K562 (cell line): ENCODE measurements around the gene CALM1. TPM values are rescaled to one million over a fixed set of nuclear protein-coding genes. Genes with fewer than 3 reads are reported as not detected.

Experiments
- BCL6 ChIP-seq: fragments of 250-450 bp; sonication (Bioruptor Pico); IDR thresholded peaks from 2 replicates; pipeline ENCODE4 v1.4.0; 2020
- BRD4 ChIP-seq: fragments of 200-600 bp; sonication (generic); IDR thresholded peaks from 2 replicates; pipeline ENCODE4 v1.6.1; 2017; ENCODE audit warnings: inconsistent platforms
- CCAR2 ChIP-seq: fragments of 200-400 bp; formaldehyde crosslinking; IDR thresholded peaks from 2 replicates; pipeline ENCODE4 v1.6.1; 2017; ENCODE audit warnings: mild to moderate bottlenecking, low read depth, low read length
- CREM ChIP-seq: IDR thresholded peaks from 2 replicates; pipeline ENCODE4 v1.6.1; 2014; ENCODE audit warnings: antibody characterized with exemption, low read depth
- KLF6 ChIP-seq: fragments of 250-450 bp; sonication (Bioruptor Pico); IDR thresholded peaks from 2 replicates; pipeline ENCODE4 v1.4.0; 2020; ENCODE audit warnings: mild to moderate bottlenecking, moderate library complexity, borderline replicate concordance
- RBBP5 ChIP-seq: fragments of 200-600 bp; sonication (generic); IDR thresholded peaks from 2 replicates; pipeline ENCODE4 v1.6.1; 2012; ENCODE audit warnings: borderline replicate concordance, mild to moderate bottlenecking, low read length, control low read depth, inconsistent platforms; ENCODE audit not compliant: insufficient read depth, poor library complexity, severe bottlenecking
- SMAD2 ChIP-seq: fragments of 150-350 bp; IDR thresholded peaks from 2 replicates; pipeline ENCODE4 v1.6.1; 2014; ENCODE audit warnings: low read depth, mild to moderate bottlenecking, low read length
- polyA plus RNA-seq, 8 experiments: library from polyadenylated mRNA; depleted of rRNA in 4 of 8; stranded (reverse) in 5 of 8; unstranded in 3 of 8; fragments of >200 nt; fragmentation: Nextera tagmentation in 2 of 8; fragmentation: Illumina TruSeq in 1 of 8; extraction: Ambion mirVana in 2 of 8; extraction: Trizol in 1 of 8; gene quantifications; 2 replicates each; pipeline versions ENCODE4 v1.2.1 to v1.2.3, GENCODE V29; 2011 to 2014; ENCODE audit warnings: inconsistent platforms in 1 of 8, missing spikeins in 1 of 8
- total RNA-seq, 7 experiments: library from RNA; depleted of rRNA in 6 of 7; stranded (reverse); fragments of >200 nt in 6 of 7; fragmentation: Illumina TruSeq in 2 of 7; extraction: Trizol in 2 of 7; gene quantifications; 2 replicates each; pipeline versions ENCODE4 v1.2.1 to v1.2.3, GENCODE V29; 2011 to 2021; ENCODE audit warnings: low replicate concordance in 1 of 7
- TF ChIP-seq, protein P1 (sequence below): fragments of 450-650 bp; IDR thresholded peaks from 2 replicates; pipeline ENCODE4 v1.6.1; 2018; ENCODE audit not compliant: partially characterized antibody

The CALM1 gene
- total and polyA plus RNA-seq, 9 of the 15 experiments (the other 6 are each of a cell fraction or from before 2014, with no cell fraction given): 48.0 to 269 (median 158) TPM

DNA sequence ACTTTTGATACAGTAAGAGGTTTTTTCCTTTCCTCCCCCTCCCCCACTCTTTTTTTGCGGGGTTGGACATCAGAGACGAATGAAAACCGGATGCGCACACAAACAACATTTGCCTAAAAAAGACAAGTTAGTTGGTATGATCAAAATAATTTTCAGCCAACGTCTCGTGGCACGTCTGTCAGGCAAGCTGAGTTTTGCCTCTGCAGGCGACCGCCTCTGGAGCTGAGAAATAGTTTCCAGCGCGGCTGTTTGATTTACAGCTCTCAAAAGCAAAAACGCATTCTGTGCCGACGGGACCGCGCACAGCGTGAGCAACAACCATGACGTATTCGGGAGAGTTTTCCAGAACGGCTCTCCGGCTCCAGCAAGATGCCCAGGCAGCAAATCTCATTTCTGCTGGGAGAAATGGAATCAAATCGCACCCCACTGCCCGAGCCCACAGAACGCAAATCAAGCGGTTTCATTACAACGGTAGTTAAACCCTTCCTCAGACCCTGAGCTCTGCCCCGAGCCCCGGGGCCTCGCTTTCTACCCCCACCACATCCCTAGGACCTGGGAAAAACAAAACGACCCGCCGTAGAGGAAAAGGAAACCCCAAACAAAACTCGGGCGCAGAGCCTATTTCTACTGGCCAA, 14.2 kb upstream of the CALM1 start (continued):
- TF ChIP-seq, protein P1, sequence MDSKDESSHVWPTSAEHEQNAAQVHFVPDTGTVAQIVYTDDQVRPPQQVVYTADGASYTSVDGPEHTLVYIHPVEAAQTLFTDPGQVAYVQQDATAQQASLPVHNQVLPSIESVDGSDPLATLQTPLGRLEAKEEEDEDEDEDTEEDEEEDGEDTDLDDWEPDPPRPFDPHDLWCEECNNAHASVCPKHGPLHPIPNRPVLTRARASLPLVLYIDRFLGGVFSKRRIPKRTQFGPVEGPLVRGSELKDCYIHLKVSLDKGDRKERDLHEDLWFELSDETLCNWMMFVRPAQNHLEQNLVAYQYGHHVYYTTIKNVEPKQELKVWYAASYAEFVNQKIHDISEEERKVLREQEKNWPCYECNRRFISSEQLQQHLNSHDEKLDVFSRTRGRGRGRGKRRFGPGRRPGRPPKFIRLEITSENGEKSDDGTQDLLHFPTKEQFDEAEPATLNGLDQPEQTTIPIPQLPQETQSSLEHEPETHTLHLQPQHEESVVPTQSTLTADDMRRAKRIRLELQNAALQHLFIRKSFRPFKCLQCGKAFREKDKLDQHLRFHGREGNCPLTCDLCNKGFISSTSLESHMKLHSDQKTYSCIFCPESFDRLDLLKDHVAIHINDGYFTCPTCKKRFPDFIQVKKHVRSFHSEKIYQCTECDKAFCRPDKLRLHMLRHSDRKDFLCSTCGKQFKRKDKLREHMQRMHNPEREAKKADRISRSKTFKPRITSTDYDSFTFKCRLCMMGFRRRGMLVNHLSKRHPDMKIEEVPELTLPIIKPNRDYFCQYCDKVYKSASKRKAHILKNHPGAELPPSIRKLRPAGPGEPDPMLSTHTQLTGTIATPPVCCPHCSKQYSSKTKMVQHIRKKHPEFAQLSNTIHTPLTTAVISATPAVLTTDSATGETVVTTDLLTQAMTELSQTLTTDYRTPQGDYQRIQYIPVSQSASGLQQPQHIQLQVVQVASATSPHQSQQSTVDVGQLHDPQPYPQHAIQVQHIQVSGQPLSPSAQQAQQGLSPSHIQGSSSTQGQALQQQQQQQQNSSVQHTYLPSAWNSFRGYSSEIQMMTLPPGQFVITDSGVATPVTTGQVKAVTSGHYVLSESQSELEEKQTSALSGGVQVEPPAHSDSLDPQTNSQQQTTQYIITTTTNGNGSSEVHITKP: no peak
- TF ChIP-seq BRD4: peak; percentile 89; the same call in 1 of the 2 replicates
- TF ChIP-seq KLF6 (CRISPR knock-in tag): 0 out of 2 replicates have a peak, but pooled peaks have one; percentile 14
- peak; percentile 48; the same call in 1 of the 2 replicates for TF ChIP-seq CREM
- no peak for TF ChIP-seq BCL6 (CRISPR knock-in tag)
- peak; percentile 15 for TF ChIP-seq RBBP5
- TF ChIP-seq CCAR2: no peak
- no peak for TF ChIP-seq SMAD2
